ENCODE results near the gene HAPLN2. TPM values are rescaled to one million over a fixed set of nuclear protein-coding genes. Genes with fewer than 3 reads are reported as not detected.

HAPLN2 gene
- total and polyA plus RNA-seq, 2 of the 8 experiments (the other 6 are each of a cell fraction or from before 2014, with no cell fraction given), result 0.19 to 0.51 TPM

- no peak for TF ChIP-seq NANOG (IDR thresholded peaks at IDR 0.05; ENCODE audit: insufficient read depth, low read depth, low read length, poor library complexity, severe bottlenecking)
- no peak for TF ChIP-seq ATF3 (IDR thresholded peaks at IDR 0.05; ENCODE audit: insufficient read depth, low read depth, low read length)
- no peak for TF ChIP-seq HDAC6 (IDR thresholded peaks at IDR 0.05; ENCODE audit: low read depth, low read length)
- no peak for TF ChIP-seq SIN3A (conservative IDR thresholded peaks at IDR 0.05 in 1 of 2, IDR thresholded peaks at IDR 0.05 in 1 of 2; ENCODE audit: low read depth in 1 of 2, low read length in 2 of 2)
Observed at GRCh38 chr1:156666862-156667609, 47.8 kb downstream of the HAPLN2 start (continued).

All from H1 (cell line).